Pulmonary artery endothelial cell (primary cell): ENCODE measurements around the gene KCNA3. TPM values are rescaled to one million over a fixed set of nuclear protein-coding genes. Genes with fewer than 3 reads are reported as not detected.
"Not testable (repeated sequence)": the region's sequence is repeated elsewhere in the genome, so short reads cannot be mapped to it uniquely, and the experiment has no call there.

ENCODE experiments used
- DNase-seq: peaks from one replicate; pipeline ENCODE4 v3.0.0-alpha.2; 2011; ENCODE audit warnings: low read depth, low spot score
- total RNA-seq: library from RNA; depleted of rRNA; stranded (reverse); fragments of >200 nt; gene quantifications from 2 replicates; pipeline ENCODE4 v1.2.3, GENCODE V29; 2014

KCNA3 gene
- total RNA-seq, 1 donor from 2014 or later: not detected

DNA sequence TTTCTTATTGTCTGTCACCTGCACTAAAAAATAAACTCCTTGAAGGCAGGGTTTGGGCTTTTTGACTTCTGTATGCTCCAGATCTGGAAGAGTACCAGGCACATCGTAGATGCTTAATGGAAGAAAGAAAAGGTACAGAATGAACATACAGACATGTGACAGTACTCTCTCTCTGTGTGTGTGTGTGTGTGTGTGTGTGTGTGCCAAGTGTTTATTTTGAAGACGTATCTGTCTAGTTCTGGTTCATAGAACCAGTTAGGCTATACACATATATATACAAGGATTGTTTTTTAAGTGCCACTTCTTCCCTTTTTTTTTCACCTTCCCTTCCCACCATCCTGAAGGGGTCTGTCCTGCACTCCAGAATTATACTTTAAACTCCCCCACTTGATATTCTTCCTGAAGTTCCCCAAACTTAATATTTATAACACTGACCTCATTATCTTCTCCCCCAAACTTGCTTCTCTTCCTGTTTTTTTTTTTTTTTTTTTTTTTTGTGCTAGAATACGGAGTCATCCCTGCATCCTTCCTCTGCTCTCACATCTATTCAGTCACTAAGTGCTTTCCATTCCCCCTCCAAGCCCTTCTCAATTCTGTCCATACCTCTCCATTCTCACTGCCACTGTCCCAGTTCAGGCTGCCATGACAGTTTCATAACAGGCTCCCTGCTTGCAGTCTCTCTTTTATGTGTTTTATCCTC, 5.4 kb upstream of the KCNA3 start:
- no peak for DNase-seq

DNA sequence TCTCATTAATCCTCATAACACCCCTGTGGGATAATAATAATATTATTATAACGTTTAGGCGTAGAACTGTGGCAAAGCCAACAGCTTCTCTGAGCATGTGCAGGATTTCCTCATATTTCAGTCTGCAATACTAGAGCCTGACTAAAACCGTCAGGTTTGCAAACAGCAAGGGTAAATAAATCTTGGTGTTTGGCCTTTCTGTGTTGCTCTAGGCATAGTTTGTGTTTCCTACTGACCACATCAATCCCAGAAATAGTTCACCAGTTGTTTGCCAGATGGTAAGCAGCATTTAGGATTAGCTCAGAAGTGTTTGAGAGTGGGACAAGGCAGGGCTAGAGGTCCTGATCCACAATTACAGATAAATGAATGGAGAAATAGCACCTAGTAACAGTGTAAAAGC, 2.8 kb upstream of the KCNA3 start:
- no peak for DNase-seq

DNA sequence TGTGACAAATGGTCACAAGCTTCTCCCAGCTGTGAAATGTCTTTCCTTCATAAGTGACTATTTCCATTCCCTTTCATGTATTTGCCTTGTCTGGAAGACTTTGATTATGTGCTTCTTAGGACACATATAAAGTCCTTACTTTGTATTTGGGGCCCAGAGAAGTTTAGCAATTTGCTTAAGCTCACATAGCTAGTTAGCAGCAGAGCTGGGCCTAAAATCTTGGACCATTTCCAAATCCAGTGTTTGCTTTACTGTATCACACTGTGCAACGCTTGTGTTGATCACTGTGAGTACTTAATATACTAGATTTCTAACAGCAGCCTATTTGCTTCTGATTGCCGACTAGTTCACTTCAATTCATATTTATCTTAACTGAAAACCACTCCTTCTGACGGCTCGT, 2.2 kb upstream of the KCNA3 start:
- no peak for DNase-seq

DNA sequence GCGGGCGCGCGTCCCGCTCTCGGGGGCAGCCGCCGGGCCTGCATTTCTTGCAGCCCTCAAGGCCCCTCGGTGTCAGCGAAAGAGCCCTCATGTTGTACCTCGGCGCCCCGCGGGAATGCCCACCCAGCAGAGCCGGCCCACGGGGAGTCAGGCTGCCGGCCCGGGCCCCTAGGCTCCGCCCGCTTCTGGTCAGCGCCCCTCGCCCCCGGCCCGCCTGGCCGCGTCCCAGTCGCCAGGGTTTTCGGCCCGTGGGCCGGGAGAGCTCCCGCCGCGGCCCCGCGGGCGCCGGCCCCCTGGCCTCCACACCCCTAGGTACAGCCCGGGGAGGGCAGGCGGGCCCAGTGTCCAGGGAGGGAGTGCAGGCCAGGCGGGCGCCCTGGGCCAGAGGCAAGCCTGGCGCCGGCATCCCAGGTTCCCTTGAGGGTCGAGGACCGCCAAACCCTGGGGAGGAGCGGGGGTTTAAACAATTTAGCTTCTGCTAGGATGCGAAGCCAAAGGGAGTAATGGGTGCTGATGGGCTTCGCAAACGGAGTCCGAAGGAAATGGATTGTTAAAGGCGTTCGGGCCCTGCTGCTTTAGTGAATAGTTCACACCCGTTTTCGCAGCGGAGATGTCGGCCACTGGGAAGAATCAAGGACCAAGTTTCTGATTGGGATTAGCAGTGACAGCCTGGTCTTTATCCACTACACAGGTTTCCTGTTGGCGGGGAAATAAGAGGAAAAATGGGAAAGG, 486 bp upstream of the KCNA3 start:
- DNase-seq: no peak

DNA sequence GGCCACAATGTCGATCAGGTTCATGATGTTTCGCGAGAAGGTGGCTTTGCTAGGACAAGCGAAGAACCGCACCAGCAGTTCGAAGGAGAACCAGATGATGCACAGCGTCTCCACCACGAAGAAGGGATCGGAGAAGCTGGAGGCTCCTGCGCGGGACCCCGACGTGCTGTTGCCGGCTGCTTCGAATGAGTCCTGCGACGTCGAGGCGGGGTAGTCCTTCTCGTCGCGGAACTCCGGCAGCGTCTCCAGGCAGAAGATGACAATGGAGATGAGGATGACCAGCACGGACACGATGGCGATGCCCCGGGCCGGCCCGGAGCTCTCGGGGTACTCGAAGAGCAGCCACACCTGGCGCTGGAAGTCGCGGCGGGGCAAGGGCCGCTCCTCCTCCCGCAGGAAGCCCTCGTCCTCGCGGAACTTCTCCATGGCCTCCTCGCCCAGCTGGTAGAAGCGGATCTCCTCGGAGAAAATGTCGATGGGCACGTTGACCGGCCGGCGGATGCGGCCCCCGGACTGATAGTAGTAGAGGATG, 869 bp downstream of the KCNA3 start:
- no peak for DNase-seq

DNA sequence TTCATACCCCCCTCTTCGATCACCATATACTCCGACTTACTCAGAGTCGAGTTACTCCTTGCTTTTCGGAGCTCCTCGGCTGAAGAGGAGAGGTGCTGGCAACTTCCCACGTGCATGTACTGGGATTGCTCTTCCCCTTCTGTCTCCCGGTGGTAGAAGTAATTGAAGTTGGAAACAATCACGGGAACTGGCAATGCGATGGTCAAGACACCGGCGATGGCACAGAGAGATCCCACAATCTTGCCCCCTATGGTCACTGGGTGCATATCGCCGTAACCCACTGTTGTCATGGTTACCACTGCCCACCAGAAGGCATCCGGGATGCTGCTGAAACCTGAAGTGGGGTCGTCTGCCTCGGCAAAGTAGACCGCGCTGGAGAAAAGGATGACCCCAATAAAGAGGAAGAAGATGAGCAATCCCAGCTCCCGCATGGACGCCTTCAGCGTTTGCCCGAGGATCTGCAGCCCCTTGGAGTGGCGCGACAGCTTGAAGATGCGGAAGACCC, 1.5 kb downstream of the KCNA3 start:
- no peak for DNase-seq

DNA sequence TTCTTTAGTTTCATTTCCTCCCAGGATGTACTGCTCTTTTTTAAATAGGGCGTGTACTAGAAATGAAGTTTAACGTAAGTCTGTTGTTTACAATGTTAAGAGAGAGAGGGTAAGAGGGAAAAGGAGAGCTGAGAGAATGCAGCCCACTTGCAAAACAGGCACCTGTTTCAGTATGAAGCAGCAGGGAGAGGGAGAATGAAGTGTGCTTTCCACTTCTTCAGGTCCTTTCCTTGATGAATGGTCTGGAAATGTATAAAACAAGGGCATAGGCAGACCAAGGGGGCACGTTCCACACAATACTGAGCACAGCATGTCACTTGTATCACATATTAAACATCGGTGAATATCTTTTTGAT, 2.0 kb downstream of the KCNA3 start:
- DNase-seq: no peak

DNA sequence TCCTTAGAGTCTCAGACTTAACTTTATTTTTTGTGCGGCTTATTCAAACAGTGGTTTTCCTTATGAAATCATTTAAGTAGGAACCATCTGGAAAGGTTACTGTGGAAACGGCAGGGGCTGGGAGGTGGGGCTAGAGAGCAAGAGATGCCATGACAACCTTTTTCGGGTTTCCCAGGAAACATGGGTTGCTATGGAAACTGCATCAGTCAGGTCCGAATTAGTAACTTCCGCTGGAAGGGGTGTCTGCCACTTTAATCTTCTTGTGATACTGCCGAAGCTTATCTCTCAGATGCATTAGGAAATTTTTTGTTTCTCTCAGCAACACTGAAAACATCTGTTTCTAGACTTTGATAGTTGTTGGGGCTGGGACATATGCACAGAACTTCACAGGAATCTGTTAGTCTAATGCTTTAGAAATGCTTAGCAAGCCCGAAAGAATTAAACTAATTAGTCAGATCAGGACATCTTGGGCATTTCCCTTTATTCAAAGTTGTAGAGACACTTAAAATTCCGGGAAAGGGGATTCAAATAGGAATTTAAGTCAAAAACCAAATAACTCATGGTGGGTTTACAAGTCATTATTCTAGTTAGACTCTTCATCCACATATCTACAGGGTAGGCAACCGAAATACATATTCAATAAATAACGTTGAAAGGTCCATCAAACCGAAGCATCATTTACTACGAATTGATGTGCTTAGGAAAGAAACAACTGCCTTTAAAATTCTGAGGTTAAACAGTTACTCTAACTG, 2.6 kb downstream of the KCNA3 start:
- no peak for DNase-seq

DNA sequence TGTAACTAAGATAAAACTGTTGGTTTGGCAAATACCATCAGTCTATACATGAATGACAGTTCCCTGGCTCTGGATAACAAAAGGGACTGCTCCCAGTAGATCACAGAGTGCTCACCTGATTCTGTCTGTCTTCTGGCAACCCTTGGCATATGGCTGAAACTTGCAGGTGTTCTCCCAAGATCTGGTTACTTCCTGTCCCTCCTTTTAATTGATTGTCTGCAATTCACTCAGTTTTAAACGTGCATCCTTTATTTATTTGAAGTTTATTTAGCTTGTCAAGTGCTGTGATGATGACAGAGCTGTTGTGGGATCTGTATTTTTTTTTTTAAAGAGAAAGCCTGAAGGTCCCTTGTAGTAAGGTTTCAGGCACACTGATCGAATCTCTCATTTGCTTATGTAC, 3.4 kb downstream of the KCNA3 start:
- DNase-seq: no peak

DNA sequence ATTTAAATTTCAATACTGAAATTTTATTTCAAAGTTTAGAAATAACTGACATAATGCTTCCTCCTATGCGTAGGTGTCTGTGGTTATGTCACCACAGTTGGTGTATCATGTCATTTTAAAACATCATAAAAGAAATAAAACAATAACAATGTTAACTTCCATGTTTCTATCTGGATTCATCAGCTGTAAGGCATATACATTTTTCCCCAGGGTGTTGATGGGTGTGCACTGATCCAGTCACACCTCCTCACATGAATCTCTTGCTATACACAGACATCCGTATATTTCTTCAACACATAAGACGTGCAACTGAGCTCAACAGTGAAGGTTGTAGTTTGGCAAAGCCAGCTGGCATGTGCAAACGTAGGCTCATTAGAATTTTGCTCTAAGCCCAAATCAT, 6.2 kb downstream of the KCNA3 start:
- no peak for DNase-seq

DNA sequence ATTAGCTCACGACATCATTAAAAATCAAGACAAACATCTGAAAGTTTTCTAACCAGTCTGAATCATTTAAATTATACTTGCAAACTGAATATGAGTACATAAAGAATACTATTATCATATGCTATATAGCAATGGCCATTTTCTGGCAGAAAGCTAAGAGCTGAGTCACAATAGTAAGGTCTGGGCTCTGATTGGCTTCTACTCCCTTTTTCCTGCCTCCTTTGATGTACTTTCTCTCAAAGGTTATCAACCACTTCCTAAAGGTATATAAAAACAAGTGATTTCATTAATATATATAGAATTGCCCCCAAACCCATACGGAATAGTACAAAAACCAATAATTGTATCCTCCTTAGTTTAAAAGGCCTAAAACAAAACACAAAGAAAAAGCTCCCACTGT, 7.0 kb downstream of the KCNA3 start:
- DNase-seq: no peak

DNA sequence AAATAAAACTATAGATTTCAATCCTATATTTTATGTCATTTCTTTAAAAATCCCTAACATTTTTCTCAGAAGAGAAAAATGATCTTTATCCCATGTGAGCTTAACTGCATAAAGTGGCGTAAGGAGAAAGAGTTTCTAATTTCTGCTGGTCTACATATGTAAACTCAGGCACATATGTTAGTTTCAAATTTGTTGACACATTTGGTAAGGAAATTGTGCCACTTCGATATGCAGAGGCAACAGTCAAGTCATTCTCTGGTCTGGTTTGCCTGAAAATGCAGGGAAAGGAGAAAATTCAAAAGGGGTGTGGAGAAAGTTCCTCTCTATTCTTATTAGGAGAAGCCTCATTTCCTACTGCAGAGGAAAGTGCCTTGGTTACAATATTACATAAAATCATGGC, 11.5 kb downstream of the KCNA3 start:
- no peak for DNase-seq

DNA sequence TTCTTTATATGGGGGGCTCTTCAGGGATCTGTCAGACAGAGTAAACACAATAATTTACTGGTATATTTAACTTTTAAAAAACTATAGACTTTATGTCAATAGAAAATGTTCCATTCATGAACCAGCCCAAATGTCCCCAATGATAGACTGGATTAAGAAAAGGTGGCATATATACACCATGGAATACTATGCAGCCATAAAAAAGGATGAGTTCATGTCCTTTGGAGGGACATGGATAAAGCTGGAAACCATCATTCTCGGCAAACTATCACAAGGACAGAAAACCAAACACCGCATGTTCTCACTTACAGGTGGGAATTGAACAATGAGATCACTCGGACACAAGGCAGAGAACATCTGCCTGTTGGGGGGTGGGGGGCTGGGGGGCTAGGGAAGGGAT, 15.2 kb downstream of the KCNA3 start:
- DNase-seq: not testable (repeated sequence)

DNA sequence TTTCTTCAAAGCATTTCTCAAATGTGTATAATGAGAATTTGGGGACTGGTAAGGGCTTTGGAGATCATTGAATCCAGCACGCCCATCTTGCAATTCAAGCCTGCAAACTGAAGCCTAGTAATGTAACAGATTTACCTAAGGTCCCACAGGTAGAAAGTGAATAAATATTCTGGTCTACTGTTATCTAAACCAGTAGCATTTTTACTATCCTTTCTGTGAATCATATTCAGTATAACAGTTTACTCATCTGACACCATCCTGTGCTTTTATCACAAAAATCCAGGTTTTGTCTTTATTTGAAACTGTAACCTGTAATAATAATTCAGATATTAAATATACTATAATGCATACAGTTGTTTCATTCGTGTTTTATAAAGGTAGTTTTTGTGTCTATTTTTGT, 17.4 kb downstream of the KCNA3 start:
- no peak for DNase-seq

DNA sequence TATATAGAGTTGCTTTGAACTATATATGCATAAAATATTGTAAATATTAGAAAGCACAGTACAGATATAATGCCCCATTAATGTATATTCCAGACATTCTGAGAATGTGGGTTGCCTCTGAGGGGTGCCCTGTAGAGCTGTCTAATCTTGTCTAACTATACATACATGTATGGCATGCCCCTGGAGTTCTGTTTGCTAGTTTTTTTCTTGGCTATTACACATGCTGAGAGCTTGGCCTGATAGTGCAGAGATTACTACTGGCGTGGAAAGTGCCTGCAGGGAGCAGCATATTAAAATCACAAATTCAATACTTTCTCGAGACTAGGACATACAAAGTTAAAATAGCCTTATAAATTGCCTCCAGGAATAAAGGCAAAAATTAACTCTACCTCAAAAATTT, 24.1 kb downstream of the KCNA3 start:
- no peak for DNase-seq

DNA sequence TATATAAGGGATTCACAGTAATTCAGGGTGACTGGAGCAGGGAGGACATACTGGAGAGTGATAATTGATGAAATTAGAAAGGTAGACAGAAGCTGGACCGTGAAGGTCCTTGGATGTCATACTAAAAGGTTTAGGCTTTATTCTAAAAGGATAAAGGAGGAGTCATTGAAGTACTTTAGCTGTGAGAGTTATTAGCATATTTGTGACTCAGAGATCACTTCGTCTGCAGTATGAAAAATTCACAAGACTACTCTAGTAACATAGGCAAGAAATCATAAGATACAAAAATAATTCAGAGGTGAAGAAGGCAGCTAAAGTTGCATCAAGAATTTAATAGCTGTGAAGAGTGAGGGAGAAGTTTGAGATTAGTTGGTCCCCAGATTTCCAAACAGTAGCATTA, 26.3 kb downstream of the KCNA3 start:
- DNase-seq: no peak

DNA sequence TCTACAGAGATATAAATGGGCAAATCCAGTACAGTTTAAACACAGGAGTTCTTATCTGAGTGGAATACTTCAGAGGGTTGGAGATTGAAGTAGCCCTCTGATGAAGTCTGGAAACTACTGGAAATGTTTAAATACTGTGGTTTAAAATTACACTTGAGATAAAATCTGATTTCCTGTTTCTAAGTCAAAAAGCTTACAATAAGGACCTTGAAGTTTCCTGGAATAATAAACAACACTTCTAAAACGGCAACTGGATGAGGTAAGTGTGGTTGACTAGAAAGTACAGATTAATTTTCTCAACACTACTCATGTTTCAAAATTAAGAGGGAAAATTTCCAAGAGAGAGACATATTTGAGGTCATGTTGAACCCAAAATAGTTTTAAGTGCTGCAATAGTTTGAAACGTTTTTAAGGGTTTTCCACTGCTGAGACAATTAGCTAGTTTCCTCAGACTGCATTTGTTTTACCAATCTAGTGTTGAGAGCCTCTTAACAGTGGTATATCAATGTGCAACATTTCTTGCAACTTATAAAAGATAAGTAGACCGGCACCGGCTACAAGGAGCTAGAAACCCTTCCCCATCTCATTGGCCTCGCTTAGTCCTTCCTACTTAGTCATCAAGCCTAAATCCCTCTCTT, 27.4 kb downstream of the KCNA3 start:
- no peak for DNase-seq

DNA sequence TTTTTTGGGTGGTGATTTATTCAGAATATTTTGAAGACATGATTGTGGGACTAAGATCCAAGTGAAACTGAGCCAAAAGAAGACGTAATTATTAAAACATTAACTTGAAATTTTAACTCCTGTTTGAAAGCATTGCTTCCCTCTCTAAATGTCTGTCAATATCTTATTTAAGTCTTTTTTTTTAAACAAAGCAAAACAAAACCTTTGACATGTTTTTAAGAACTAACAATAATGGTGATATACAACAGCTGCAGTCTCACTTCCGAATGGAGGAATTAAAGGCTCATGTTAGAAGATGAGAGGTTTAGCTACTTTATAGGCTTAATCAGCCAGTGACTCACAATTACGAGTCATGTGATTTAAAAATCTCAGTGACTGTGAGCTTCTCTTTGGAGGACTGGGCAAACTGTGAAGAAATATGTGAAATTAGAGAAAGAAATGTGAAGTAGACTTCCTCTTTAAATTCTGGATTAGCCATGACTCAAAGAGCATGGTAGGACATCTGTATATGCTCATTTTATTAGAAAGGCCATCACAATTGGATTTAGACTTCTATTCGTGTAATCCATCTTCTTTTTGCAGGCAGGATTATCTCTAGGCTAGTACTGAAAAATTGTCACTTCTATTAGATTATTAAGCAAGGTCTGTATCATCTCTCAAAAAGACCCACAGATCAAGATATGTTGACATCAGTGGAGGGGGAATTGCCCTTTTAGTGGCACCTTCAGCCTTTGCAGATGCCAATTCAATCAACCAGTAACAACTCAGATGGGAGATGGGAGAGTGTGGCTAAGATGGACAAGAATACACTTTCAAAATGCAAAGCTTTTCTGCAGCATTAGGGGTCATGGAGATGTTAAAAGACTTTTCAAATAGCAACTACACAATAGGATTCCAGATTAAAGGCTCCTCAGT, 28.7 kb downstream of the KCNA3 start:
- DNase-seq: peak; percentile 8

DNA sequence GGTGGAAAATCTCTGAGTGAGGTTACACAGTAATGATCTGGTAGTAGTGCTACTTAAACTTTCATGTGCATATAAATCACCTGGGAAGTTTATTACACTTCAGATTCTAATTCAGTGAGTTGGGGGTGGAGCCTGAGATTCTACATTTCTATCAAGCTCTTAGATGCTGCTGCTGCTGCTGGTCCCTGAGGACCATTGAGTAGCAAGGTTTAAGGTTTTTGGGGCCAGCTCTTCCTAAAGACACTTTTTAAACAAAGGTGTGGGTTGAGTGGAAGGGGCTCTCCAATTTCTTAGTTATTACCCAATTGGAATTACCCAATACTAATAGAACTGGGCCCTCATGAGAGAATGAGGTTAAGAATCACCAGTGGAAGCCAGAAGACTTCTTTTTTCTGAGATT, 29.5 kb downstream of the KCNA3 start:
- no peak for DNase-seq

DNA sequence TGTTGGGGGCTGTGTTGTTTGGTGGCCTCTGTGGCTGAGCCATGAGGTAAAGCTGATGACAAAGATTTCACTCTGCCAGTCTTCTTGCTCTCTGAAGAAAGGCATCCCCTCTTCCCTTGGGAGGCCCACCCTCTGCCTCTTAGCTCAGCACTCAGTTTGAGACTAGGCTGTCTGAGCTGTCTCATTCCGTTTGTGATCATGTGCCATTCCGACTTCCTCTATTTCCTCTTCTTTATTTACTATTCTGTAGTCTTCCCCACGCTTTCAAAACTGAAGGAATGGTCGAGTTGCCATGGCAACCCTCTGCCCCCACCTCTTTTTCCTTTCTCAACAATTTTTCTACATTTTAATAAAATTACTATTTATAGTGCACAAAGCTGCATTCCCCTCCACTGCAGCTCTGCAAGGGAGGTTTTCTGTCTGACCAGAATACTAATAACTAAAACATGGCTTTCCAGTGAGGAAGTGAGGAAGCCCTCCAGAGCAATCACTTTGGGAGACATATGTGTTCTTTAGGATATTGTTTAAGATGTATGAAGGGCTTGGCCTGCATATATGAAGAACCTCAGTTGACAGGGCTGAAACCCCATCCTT, 30.8 kb downstream of the KCNA3 start:
- no peak for DNase-seq
